Measurements from ENCODE around the gene MUS81.

- TF ChIP-seq CTCF (conservative IDR thresholded peaks at IDR 0.05) = no peak; the same call in 1 of the 2 replicates
- peak; percentile 90; the same call in 1 of the 2 replicates for TF ChIP-seq ZFX (IDR thresholded peaks at IDR 0.05)
Measured at GRCh38 chr11:65890324-65891218, 30.3 kb downstream of the MUS81 start, which contains the start of gene CCDC85B.
